C4-2B (cell line): ENCODE results near the gene MORN1.

Experiments
- H3K27ac ChIP-seq: fragments of 450-650 bp; 2 replicates; pipeline ENCODE4 v1.5.1; 2017
- ZFX ChIP-seq: fragments of 450-650 bp; IDR thresholded peaks from 2 replicates; pipeline ENCODE4 v1.6.1; 2017
- TF ChIP-seq, protein P1 (sequence below): fragments of 450-650 bp; conservative IDR thresholded peaks from 2 replicates; pipeline ENCODE4 v1.5.1; 2017; ENCODE audit warnings: mild to moderate bottlenecking

MORN1 gene

DNA sequence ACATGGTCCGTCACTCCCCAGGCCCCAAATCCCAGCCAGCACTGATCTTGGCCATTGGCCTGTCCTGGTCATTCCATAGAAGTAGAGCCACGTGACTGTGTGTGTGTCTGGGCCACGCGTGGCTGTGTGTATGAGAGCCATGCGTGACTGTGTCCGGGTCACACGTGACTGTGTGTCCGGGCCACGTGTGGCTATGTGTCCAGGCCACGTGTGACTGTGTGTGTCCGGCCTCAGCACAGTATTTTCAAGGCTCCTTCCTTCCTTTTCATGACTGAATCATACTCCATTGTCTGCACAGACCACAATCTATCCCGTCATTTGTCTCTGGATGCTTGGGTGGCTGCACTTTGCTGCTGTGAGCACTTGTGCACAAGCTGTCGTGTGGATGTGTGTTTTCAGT lies 95.8 kb downstream of the MORN1 start:
- no peak overlapping the region for H3K27ac ChIP-seq
- no peak for TF ChIP-seq ZFX
- TF ChIP-seq, protein P1, sequence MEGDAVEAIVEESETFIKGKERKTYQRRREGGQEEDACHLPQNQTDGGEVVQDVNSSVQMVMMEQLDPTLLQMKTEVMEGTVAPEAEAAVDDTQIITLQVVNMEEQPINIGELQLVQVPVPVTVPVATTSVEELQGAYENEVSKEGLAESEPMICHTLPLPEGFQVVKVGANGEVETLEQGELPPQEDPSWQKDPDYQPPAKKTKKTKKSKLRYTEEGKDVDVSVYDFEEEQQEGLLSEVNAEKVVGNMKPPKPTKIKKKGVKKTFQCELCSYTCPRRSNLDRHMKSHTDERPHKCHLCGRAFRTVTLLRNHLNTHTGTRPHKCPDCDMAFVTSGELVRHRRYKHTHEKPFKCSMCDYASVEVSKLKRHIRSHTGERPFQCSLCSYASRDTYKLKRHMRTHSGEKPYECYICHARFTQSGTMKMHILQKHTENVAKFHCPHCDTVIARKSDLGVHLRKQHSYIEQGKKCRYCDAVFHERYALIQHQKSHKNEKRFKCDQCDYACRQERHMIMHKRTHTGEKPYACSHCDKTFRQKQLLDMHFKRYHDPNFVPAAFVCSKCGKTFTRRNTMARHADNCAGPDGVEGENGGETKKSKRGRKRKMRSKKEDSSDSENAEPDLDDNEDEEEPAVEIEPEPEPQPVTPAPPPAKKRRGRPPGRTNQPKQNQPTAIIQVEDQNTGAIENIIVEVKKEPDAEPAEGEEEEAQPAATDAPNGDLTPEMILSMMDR: no peak

DNA sequence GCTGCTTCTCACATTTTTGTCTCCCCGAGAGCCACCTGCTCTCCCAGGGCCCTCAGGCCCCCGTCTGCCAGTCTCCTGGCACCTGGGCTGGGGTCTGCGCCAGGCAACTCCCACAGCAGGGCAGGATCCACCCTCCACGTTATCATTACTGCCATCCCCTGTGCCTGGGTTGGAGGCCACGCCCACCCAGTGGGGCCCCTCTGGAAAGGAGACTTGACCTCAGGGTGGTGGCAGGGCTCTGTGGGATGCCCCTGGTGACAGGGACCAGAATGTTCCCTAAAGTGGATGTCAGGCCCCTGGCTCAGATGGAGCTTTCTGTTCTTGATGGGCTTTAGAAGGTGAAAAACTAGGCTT lies 96.7 kb downstream of the MORN1 start:
- TF ChIP-seq, protein P1: no peak
- TF ChIP-seq ZFX: no peak
- H3K27ac ChIP-seq: no peak overlapping the region

DNA sequence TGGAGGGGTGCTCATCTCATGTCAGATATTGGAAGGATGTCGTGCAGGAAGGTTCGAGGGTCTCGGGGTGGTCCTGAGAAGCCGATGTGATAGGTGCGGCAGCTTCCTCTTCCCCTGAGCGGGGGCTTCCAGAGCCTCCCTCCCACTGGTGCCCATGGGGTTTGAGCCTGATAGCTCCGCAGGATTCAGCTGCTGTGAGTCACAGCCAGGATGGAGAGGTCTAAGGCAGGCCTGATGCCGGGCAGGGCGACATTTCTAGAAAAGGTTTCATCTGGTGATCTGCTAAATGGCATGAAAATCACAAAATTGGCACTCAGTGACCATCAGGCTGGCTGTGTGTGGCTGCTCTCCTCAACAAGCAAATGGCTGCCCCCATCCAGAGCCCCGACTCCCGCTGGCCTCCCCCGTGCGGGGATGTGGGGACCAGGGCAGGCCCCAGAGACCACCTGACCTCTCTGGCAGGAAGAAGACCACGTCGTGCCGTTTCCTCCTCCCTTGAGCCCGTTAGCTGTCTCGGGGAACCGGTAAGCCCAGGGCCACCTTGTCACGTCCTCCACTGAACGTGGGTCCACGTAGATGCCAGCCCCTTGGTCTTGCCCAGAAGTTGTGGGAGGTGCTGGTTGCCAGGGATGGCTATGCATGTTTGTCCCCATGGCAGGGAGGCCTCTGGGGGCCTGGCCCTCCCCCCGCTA lies 97.2 kb downstream of the MORN1 start:
- TF ChIP-seq, protein P1: no peak
- TF ChIP-seq ZFX: no peak
- no peak overlapping the region for H3K27ac ChIP-seq

DNA sequence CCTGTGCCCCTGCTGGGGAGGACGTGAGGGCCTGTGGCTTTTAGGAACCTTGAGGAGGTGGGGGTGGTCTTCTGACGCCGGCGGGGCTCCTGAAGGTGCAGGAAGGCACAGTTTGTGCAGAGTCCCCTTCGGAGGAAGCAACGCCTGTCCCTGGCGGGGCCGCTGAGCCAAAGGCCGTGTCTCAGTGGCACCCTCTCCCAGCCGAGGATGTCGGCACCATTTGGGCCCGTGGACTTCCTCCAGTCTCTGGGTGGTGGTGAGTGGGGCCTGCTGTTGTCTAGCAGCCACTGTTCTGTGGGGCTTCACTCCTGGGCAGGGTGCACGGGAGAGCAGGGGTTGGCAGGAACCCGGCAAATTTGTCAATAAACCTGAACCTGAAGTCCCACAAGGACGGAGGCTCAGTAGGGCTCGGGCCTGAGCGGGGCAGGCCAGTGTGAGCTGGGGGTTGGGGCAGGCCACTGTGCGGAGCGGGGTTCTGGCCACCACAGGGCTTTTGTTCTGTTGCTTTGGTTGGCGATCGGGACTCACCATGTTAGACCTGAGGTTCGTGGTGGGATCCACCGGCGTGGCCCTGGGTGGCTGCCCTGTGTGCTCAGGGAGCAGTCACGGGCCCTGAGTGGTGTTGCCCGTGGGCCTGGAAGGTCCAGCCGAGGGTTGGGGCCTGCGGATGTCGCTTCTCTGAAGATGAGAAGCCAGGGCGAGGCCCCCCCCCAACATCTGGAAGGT lies 98.5 kb downstream of the MORN1 start:
- H3K27ac ChIP-seq: no peak overlapping the region
- TF ChIP-seq ZFX: no peak
- TF ChIP-seq, protein P1: no peak

DNA sequence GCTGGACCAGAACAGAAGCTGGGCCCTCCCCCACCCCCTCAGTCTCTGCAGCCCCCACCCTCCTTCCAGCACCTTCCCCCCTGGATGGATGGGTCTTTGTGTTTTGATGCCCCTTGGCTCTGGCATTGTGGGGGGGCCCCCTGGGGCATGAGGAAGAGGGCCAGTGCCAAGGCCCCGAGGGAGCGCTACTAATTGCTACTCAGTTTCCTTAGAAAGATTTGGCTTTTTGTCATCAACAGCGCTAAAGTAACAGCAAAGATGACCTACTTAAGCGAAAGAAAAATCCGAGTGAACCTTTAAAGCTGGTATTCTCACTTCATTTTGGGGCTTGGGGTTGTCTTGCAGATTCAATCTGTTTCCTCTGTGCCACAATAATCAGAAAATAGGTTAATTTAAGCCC lies 99.8 kb downstream of the MORN1 start:
- no peak overlapping the region for H3K27ac ChIP-seq
- TF ChIP-seq ZFX: no peak
- TF ChIP-seq, protein P1: no peak

DNA sequence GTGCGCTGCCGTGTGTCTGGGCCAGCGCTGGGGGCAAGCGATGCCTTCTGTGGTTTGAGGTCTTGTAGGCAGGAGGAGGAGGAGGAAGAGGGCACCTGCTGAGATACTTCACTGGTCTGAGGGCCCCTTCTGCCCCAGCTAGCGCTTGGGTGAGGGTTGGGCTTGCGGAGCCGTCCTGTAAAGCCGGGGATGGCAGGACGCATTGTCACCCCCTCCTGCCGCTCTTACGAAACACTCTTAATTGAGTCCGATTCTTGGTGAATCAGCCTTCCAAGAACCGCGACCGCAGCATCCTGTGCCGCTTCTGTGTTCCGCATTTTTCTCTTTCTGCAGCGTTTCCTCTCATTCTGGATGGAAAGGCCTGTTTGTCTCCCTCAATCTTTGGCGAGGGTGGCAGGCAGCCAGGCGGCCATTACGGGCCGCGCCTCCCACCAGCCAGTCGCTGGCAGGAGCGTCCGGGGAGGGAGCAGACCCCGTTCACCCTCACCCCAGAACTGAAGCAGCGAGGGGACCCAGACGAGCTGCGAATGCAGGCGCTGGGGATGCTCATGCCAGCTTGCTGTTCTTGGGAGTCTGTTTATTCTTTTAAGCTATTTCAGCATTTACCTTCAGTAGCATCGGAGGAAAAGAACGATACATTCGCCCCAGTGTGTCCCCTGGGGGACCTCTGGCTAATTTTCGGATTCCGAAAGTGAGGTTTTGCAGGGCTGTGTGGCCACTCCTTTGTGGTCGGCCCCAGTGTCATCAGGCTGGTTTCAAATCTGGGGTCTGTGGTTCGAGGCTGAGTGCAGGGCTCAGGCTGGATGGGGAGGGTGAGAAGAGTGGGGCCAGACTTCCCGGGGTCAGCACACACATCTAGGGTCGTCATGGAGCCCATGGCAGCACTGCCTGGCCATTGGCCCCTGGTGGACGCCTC lies 100.5 kb downstream of the MORN1 start:
- H3K27ac ChIP-seq: no peak overlapping the region
- TF ChIP-seq, protein P1: no peak
- TF ChIP-seq ZFX: no peak

DNA sequence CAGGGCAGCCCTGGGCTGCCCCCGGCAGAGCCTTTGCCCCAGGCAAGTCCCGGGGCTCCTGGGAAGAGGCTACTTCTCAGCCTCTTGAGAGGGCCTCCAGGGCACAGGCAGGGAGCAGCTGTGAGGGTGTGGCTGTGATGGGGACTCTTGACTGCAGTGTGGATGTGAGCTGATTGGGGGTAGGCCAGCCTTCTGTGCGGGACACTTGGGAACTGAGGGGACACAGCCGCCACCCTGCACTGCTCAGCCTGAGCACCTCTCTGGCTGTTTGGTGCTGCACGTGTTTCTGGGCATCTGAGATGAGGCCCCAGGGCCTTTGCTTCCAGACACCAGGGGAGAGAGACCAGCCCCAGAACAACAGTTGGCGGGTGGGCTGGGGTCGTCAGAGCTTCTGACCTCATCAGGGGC lies 101.2 kb downstream of the MORN1 start:
- TF ChIP-seq, protein P1: no peak
- no peak for TF ChIP-seq ZFX
- H3K27ac ChIP-seq: no peak overlapping the region
